Measurements from ENCODE around the gene RPS2.
"Not testable (repeated sequence)": the region's sequence is repeated elsewhere in the genome, so short reads cannot be mapped to it uniquely, and the experiment has no call there.

RPS2 gene

DNA sequence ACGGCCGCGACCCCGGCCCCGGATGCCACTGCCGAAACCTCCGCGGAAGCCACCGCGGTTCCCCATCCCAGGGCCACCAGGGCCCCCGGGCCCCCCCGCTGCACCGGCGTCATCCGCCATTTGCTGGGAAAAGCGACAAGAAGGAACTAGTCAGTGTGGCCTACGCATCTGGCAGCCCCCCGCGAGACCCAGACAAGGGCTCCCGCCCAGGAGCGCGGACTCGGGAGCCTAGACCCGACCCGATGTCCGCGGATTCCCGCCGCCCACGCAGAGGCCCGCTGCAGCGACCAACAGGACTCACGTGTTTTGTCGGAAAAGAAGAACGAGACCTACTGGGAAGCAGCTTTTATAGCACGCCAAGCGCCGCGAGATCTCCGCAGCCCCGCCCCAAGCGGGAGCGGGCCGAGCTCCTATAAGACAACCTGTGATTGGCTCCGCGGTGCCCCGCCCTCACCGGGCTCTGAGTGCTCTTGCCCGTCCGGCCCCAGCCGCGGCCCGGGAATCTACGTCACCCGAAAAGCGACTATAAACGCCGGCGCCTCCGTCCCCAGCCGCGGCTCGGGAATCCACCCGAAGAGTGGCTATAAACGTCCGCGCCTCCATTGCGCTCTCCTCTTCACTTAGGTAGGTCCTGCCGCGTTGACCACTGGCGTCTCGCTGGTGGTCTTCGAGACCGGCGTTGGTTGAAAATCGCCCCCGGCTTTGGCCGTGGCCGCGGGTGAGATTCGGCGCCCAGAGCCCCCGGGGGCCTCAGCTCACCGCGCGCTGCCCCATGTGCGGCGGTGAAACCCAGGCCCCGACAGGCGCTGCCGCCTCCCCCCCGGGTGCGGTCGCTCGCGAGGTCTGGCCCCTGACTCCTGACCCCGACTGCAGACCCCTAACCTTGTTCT is at the start of gene RPS2:
TSS of gene RPS2 (minus strand) at position 321 of the 890 bp plus-strand sequence. CDS start at position 120, 201 bp downstream.
- peak; percentile 97 for DNase-seq (ENCODE audit: low read depth in 1 of 2, low spot score in 1 of 2)

DNA sequence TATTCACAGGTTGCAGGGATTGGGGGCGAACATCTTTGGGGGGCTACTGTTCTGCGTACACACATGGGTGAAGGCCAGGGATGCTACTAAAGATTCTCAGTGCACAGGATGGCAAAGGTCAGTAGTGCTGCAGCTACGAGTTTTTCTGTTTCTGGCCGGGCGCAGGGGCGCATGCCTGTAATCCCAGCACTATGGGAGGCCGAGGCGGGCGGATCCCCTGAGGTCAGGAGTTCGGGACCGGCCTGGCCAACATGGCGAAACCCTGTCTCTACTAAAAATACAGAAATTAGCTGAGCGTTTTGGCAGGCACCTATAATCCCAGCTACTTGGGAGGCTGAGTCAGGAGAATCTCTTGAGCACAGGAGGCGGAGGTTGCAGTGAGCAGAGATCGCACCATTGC is 48.9 kb upstream of the RPS2 start:
- no peak for DNase-seq (ENCODE audit: low read depth in 1 of 2, low spot score in 1 of 2)

DNA sequence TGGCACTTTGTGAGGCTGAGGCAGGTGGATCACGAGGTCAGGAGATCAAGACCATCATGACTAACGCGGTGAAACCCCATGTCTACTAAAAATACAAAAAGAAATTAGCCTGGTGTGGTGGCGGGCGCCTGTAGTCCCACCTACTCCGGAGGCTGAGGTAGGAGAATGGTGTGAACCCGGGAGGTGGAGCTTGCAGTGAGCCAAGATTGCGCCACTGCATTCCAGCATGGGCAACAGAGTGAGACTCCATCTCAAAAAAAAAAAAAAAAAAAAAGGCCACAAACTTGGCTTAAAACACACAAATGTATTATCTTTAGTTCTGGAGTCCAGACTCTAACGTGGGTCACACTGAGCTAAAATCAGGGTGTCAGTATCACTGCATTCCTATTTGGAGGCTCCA is 47.1 kb upstream of the RPS2 start:
- not testable (repeated sequence) for DNase-seq (ENCODE audit: low read depth in 1 of 2, low spot score in 1 of 2)

DNA sequence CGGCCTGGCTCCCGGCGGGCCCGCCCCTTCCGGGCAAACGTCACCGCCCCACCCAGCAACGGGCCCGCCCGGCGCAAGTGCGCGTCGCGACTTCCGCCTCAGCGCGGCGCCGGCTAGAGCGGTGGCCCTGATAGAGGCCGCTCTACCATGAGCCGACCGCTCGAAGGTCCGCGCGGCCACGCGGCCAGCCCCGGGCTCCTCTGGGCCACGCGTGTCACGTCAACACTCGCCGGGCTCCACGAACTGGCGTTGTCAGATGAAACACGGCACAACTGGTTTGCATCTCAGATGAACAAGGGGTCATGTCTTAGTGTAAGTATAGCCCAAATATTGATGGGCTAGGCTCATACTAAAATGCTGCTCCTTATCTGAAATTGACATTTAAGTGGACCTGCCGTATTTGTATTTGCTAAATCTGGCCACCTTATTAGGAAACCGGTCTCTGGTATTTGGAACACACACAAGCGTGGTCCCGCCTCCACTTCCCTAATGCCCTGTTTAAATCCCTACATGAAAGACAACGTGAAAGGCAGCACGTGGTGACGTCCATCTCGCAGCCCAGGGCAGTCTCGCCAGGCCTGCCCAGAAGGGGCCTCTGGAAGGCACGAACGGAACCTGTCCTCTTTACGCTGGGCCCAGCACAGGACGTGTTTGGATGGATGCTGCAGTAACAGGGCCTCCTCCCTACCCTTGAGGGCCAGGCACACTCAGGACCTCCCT is 45.3 kb upstream of the RPS2 start, which contains the start of gene ZNF598:
TSS of gene ZNF598 (minus strand) at position 31 of the 720 bp plus-strand sequence.
- peak; percentile 58 to 65 for DNase-seq (ENCODE audit: low read depth in 1 of 2, low spot score in 1 of 2)

DNA sequence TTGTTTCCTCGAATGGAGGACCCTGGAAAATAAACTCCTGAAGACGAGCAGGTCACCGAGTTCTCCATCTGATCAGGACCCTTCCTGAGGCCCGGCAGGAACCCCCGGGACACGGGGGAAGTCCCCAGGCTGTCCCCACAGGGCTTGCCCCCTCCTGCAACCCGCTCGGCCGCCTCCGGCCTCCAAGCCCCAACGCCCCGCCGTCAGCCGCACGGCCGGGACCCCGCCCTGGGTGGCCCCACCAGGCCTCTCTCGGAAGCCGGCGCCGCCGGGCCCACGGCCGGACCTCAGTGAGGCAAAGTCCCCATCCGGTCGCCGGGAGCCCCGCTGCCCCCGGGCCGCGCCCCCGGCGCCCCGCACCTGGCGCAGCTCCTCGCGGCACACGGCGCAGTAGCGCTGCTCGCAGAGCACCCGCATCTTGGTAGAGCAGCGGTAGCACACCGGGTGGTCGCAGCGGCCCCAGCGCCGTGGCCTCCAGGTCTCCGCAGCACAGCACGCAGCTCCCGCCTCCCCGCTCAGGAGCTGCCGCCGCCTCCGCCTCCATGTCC is 44.6 kb upstream of the RPS2 start:
- no peak for DNase-seq (ENCODE audit: low read depth in 1 of 2, low spot score in 1 of 2)

DNA sequence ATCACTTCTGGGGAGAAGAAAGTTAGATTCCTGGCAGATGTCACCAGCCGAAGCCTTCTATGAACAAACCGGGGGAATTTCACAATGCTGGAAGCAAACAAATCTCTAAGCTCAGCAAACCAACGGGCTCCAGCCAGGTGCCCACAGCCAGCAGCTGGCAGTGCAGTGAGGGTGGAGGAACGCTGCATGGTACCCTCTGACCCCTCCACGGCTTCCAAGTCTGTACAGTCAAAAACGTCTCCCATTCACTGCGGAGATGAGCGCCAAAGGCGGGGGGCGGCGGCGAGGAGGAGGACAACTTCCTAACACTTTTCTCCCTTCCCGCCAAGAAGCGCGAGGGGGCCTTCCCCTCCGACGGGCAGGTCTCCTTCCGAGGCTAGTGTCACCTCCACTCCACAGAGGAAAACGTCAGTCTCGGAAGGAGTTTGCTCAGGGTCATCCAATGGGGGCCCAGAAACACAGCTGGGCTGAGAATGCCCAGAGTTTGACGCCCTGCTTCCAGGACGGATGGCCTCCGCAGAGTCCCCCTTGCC is 44.1 kb upstream of the RPS2 start:
- no peak for DNase-seq (ENCODE audit: low read depth in 1 of 2, low spot score in 1 of 2)

DNA sequence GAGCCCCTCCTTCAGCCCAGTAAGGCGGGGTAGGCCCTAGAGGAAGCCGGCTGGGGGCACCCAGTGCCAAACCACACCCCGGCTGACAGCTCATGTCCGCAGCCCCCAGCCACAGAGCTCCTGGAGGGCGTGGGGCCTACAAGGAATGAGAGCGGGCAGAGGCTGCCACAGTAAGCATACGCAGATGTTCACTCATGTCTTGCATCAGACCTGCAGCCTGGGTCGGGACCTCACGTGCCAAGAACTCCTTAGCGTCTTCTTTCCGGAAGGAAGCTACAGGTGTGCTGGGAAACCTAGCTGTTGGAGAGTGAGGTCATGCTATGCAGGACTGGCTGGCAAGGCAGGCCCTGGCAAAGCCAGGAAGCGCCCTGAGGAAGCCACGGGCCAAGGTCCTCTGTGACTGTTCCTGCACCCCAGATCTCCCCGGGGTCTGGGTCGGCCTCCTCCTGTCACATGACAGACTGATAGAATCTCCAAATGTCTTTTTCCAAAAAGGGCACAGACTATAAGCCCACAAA is 43.4 kb upstream of the RPS2 start:
- DNase-seq (ENCODE audit: low read depth in 1 of 2, low spot score in 1 of 2) = no peak

DNA sequence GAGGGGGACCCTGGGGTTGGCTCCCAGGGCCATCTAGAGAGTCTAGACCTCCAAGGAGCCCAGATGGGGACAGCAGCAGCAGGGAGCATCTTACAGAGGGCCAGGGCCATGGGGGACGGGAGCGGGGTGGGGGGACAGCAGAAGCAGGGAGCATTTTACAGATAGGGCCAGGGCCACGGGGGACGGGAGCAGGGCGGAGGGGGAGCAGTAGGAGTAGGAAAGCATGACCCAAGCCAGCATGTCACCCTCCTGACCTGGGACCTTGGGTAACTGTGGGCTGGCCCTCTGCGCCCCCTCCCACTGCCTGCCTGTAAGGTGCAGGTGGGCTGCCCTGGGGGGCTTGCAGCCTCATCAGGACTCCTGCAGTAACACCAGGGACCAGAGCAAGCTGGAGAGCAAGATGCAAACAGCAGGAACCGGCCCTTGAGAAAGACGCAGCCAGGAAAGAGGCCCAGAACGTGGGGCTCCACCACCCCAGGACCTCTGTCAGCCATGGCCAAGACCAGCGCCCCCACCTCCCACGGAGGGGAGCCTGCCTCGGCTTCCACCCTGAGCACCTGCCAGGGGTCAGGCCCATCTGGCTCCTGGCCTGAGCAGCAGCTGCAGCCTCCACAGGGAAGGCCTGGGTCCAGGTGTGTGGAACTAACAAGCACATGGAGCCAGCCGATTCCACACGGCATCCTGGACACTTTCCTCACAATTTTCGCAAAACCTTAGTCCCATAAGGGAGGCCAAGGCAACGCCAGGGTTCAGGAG is 42.6 kb upstream of the RPS2 start:
- no peak for DNase-seq (ENCODE audit: low read depth in 1 of 2, low spot score in 1 of 2)

DNA sequence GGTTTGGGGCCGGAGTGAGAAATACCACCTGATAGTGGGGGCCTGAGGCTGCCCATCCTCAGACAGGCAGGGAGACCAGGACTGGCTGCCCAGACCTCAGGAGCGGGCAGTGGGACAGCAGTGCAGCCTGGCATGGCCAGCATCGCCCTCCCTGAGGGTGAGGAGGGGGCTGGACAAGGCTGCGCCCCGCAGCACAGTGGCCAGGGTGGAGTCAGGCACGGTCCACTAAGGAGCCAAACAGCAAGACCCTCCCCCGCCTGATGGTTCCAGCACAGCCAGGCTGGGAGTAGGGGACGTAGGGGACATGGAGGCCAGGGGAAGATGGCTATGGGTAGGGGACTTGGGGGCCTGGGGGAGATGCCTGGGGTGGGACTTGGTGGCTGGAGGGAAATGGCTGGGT is 41.7 kb upstream of the RPS2 start:
- no peak for DNase-seq (ENCODE audit: low read depth in 1 of 2, low spot score in 1 of 2)

DNA sequence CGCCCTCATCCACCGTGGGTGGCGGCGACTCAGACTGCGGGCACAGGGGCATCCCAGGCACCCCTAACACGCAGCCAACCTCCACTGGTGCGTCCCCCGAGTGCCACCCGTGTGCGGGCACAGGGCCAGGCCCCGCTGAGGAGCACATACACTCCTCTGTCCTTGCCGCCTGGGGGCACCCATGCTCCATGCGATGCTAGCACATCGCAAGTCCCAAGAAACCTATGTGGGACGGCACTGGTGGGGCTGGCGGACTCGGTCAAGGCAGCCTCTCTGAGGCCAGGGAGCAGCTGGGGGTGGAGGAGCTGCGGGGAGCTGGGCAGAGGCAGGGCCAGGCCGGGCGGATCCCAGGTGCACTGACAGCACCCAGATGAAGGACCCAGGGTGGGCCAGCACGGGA is 41.0 kb upstream of the RPS2 start:
- no peak for DNase-seq (ENCODE audit: low read depth in 1 of 2, low spot score in 1 of 2)

DNA sequence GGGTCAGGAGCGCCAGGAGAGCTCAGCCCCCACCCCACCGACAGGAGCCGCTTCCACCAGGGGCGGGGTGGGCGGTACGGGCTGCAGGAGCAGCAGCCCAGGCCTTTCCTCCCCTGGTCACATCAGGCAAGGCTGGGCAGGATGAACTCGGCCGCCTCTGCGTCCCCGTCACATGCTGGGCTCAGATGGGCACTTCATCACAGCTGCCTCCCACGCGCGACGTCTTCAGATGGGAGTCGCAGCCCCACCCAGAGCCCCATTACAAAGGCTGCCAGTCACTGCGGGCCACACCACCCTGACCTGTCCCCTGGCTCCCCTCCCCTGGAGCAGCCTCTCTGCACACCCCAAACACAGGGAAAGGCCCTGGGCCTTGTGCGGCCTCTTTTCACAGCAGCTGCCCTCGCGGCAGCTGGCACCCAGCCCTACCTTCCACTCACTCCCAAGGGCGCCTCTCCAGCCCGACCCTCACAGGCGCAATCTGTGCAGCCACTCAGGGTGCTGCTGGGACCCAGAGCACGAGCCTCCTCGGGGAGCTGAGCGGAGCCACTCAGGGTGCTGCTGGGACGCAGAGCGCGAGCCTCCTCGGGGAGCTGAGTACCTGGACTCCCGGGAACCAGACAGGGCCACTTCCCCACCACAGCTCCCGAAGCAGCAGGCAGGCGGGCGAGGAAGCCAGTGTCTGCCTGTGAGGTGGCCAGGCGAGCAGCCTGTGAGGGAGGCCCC is 40.3 kb upstream of the RPS2 start:
- no peak for DNase-seq (ENCODE audit: low read depth in 1 of 2, low spot score in 1 of 2)

DNA sequence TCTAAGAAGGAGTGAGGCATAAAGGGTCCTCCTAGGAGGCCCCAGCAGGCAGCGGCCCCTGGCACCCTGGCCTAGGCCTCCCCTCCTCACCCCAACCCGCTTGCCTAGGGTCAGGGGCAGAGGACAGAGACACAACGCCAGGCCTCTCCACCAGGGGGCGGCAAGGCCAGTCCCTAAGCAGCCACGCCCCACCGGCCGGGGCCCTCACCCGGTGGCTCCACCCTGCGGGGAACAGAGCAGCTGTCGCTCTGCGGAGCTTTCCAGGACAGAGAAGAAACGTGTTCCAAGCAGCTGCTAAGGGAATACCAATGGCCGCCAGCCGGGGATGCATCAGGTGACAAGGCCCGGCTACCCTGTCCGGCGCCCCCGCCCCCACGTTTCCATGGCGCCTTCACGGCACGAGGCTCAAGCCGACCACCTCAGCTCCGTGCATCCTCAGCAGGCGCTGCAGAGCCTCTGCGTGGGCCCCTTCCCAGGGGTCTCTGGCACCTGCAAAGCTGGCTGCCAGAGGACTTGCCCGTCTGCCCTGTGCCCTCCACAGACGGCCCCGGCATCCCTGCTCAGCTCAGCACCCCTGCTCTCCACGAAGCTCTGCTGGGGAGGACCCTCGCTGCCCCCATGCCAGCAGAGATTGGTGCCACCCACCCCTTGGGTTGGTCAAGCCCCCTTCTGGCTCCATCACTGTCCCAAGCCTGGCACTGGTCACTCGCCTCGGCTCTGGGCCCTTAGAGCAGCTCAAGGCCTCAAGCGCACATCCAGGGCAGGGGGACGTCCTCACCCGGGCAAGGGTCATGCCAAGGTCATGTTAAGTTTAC is 39.4 kb upstream of the RPS2 start:
- peak; percentile 72 to 81 for DNase-seq (ENCODE audit: low read depth in 1 of 2, low spot score in 1 of 2)

DNA sequence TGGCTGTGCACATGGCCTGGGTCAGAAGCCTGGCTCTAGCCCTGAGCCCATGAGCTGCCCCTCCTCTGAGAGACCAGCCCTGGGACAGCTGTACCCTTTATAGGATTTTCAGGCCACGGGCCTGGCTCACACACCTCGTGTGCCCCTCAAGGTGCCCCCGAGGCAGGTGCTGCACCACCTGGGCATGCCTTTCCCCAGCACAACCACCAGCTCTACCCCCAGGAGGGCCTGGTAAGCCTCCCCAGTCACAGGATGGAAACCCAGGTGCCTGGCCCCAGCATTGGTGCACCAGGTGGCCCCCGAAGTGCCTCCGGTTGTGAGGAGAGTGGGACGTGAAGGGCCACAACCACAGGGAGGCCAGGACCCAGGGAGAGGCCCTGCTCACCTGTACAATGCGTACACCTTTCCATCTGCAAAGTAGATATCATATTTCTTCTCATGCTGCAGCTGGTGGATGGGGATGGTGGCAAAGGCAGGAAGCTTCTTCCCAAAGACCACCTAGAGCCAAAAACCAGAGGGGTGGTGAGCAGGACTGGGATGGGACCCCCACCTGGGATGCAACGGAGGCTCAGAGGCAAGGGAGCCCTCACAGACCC is 38.7 kb upstream of the RPS2 start:
- no peak for DNase-seq (ENCODE audit: low read depth in 1 of 2, low spot score in 1 of 2)

DNA sequence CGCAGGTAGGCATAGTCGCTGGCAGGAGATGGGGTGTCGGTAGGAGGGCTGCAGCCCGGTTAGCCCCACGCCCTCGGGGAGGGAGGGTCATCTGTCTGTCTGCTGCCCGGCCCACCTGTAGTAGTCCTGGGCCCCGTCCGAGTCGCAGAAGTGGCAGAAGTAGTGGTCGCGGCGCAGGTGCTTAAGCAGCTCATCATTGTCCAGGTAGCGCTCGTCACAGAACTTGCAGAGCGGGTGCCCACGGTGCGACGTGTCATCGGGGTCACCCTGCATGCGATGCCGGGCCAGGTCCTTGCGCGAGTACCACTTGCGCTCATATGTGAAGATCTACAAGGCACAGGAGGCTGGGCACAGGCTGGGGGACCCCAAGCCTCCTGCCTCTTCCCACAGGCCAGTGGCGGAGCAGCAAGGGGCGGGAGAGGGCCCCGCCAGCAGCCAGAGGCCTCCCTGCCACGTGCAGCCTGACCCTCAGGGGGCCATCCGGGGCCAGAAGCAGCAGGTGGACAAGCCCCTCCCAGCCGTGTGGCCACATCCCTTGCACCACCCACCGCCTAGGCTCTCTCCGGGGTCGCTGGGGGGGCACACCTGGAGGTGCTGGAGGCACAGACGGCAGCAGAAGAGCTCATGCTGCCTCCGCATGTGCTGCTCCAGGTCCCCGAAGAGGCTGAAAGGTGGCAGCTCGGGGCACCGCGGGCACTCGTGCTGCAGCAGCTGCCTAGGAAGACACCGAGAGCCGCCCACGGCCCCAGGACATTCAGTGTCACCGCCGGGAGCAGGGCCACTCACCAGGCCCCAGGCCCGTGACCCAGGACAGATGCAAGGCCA is 38.0 kb upstream of the RPS2 start:
- no peak for DNase-seq (ENCODE audit: low read depth in 1 of 2, low spot score in 1 of 2)

DNA sequence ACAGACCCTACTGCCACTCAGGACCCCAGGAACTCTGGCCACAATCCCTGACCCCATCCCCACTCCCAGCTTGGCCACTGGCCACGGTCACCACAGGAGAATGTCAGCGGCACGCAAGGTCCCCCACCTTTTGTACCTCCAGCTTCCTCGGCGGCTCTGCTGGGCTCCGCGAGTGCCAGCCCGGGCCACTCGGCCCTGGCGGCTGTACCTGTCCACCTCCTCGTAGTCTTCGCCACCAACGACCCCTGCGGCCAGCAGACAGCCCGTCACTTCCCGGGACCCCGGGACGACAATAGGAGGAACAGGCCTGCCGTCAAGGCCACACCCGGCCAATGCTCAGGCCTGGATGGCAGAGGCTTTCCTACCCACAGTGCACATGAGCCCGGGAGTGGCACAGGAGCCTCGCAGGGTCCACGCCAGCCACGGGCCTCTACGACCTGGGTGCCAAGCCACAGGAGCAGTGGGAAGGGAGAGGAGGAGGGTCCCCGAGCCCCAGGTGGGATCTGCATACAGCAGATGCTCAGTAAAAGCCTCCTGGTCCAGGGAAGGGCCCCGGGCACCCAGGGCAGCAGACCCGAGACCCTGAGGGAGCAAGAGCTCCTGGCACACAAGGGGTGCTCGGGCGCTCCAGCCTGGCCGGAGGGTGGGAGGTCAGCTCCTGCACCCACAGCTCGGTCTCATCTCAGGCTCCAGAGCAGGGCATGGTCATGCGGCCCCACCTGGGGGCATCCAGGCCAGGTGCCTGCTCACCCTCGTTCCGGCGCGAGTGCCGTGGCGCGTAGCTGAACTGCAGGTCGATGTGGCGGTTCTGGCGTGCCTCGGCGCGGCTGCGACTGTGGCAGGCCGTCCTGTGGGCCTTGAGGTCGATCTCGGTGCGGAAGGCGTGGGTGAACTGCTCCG is 37.1 kb upstream of the RPS2 start:
- no peak for DNase-seq (ENCODE audit: low read depth in 1 of 2, low spot score in 1 of 2)

DNA sequence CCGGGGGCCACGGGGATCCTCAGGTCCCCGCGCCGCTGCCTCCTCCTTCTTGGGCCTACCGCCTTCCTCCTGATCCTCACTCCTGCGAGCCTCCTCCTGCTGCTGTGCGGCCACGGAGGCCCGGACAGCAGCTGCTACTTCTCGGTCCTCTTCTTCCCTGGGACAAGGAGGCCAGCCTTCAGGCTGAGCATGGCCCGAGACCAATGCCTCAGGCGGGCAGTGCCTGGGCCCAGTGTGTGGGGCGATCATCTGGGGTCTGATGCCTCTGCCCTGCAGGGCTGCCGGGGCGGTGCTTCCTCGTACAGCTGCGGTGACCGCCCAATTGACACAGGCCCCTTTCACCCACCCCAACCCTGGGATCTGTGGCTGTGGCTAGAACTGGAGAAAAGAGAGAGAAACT is 36.4 kb upstream of the RPS2 start:
- DNase-seq (ENCODE audit: low read depth in 1 of 2, low spot score in 1 of 2) = no peak
